ENCODE measurements around the gene SSNA1. TPM values are rescaled to one million over a fixed set of nuclear protein-coding genes. Genes with fewer than 3 reads are reported as not detected.
A peak's percentile ranks its signal among the peaks of the same experiment; 100 is the strongest.
"Not testable (repeated sequence)": the region's sequence is repeated elsewhere in the genome, so short reads cannot be mapped to it uniquely, and the experiment has no call there.

Gene SSNA1
- total RNA-seq, 2 experiments from 2014 or later, result 48.2 to 49.9 TPM

DNA sequence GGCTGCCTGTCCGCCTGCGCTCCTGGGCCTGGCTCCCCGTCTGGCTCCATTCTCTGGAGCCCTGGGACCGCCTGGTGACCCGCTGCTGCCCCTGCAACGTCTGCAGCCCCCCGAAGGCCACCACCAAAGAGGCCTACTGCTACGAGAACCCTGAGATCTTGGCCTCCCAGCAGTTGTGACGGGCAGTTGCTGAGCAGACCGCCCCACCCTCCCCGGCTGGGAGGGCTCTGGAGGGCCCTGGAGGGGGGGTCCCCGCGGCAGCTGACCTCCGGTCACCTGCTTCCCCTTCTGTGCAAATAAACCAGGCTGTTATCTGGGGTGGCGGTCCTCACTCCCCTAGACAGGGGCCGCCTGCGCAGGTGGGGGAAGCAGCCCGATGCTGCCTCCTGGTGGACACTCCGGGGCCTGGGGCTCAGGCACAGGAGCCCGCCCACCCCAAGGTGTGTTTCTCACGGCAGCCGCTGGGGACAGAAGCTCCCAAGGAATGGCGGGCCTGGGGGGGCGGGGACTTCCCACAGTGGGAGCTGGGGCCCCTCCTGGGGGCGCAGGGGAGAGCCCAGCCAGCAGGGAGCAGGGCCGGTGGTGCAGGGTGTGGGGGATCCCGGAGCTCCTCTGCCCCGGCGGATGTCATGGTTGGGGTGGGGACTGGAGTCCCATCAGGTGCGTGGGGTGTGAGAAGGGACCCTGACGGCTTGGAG lies 47.9 kb downstream of the SSNA1 start:
- H3K27me3 Mint-ChIP-seq (ENCODE audit: low read depth), result no peaks in the 10 kb centered on the region
- H3K36me3 Mint-ChIP-seq (ENCODE audit: low read depth), result peaks cover 5% of the 10 kb centered on the region
- CTCF ChIA-PET, result interaction anchor here (0.6 to 2.6 kb wide), 27 partner anchors 9 to 697 kb away, joined by 3 to 22 read pairs (median 4); partner anchors contain the start of genes ANAPC2, NELFB, RNF208 and RNF224
- peak; percentile 94 for DNase-seq
- intact Hi-C loops (cut with micrococcal nuclease), result loop anchor here (1.0 to 5.0 kb wide), 2 partner anchors 118 to 189 kb away; partner anchors contain the start of gene NPDC1
- H3K4me3 Mint-ChIP-seq, result no peak overlapping the region
- peaks cover 23% of the 10 kb centered on the region for H3K4me1 Mint-ChIP-seq (ENCODE audit: low read depth)
- H3K9me3 Mint-ChIP-seq, result no peaks in the 10 kb centered on the region
- H3K27ac Mint-ChIP-seq, result no peak overlapping the region

DNA sequence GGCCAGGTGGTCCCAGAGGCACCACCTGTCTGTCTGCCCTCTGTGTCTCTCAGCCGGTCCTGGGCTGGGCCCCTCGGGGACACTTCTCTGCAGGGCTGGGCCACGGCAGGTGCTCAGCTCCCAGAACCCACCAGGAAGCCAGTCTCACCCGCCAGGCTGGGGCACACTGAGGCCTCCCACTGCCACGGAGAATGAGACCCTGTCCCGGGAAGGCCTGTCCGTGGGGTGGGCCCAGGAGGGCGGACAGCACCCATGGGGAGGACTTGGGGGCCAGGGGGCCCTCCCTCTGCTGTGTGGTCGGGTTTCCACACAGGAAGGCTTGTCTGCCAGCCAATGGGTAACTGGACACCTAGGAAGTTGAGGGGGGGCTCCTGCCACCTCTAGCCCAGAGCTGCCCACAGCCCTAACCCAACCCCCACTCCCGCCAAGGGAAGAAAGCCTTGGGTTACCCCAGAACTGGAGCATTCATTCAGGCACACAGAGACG lies 48.5 kb downstream of the SSNA1 start:
- Mint-ChIP-seq H3K4me3 (no peak overlapping the region), H3K27ac (no peak overlapping the region), H3K4me1 (ENCODE audit: low read depth) (peaks cover 23% of the 10 kb centered on the region), H3K36me3 (ENCODE audit: low read depth) (peaks cover 8% of the 10 kb centered on the region), H3K27me3 (ENCODE audit: low read depth) (no peaks in the 10 kb centered on the region), H3K9me3 (no peaks in the 10 kb centered on the region)
- intact Hi-C loops (cut with micrococcal nuclease), result loop anchor here (1.0 to 5.0 kb wide), 2 partner anchors 119 to 190 kb away; partner anchors contain the start of gene NPDC1
- no peak for DNase-seq
- CTCF ChIA-PET, result interaction anchor here (0.7 to 2.6 kb wide), 26 partner anchors 10 to 698 kb away, joined by 3 to 22 read pairs (median 4); partner anchors contain the start of genes ANAPC2, NELFB, RNF208 and RNF224

DNA sequence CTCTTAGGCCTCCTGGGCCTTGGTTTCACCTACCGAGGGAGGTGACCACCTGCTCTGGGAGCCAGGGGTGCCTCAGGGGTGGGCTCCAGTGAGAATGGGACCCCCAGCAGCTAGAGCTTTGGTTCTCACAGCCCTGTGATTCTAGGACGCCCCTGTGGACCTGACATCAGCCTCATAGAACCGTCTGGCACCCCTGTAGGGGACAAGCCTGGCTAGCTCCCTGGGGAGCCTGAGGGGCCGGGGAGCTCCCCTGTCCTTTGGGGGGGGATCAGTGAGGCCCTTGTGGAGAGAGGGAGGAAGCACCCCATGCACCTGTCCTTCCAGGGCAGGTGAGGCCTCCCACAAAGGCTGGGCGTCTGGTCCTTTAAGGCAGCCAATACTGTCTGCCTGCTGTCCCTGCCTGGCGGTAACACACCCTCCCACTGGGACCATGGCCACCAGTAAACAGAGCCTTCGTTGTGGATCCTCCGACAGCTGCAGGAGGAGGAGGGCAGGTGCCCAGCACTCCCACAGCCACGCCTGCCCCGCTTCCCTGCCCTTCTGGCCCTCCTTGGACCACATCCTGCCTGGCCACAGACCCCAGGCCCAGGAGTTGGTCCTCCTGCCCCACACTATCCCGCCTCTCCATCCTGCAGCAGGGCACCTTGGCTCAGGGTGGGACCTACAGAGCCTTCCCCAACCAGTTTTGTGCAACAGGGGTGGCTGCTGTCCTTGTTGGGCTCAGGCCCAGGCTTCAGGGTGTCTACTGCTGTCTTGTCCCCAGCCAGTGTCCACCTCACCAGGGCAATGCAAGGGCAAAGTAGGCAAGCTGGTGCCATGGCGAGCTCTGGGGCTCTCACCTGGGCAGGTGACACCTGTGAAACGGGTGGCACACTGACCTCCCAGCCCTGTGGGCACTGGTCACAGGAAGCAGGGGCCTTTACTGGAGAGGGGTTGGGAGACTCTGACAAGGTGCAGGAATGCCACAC lies 49.6 kb downstream of the SSNA1 start:
- CTCF ChIA-PET, result interaction anchor here (0.6 to 2.6 kb wide), 8 partner anchors 9 to 142 kb away, joined by 3 to 17 read pairs (median 4); partner anchors contain the start of genes RNF208 and RNF224
- Mint-ChIP-seq H3K27me3 (ENCODE audit: low read depth) (no peaks in the 10 kb centered on the region), H3K36me3 (ENCODE audit: low read depth) (peaks cover 18% of the 10 kb centered on the region), H3K4me3 (no peak overlapping the region), H3K27ac (no peak overlapping the region), H3K4me1 (ENCODE audit: low read depth) (peaks cover 33% of the 10 kb centered on the region), H3K9me3 (no peaks in the 10 kb centered on the region)
- no peak for DNase-seq
- intact Hi-C loops (cut with micrococcal nuclease), result loop anchor here (5.0 kb wide), 1 partner anchor 191 kb away; the partner anchor contains the start of gene NPDC1

DNA sequence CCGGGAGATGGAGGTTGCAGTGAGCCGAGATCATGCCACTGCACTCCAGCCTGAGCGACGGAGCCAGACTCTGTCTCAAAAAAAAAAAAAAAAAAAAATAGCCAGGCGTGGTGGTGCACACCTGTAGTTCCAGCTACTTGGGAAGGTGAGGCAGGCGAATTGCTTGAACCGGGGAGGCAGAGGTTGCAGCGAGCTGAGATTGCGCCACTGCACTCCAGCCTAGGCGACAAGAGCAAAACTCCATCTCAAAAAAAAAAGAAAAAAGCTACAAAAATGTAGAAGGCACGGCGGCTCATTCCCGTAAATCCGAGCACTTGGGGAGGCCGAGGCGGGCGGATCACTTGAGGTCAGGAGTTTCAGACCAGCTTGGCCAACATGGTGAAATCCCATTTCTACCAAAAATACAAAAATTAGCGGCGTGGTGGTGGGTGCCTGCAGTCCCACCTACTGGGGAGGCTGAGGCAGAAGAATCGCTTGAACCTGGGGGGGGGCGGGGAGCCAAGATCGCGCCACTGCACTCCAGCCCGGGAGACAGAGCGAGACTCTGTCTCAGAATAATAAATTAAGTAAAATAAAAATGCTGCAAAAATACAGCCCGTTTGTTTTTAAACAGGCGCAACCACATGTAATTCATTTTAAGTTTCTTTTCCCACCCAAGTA lies 51.2 kb downstream of the SSNA1 start:
- H3K4me1 Mint-ChIP-seq (ENCODE audit: low read depth), result peaks cover 37% of the 10 kb centered on the region
- peaks cover 22% of the 10 kb centered on the region for H3K36me3 Mint-ChIP-seq (ENCODE audit: low read depth)
- not testable (repeated sequence) for H3K9me3 Mint-ChIP-seq; DNase-seq; H3K27me3 Mint-ChIP-seq (ENCODE audit: low read depth)
- peak overlapping the region; percentile 61 for H3K27ac Mint-ChIP-seq
- CTCF ChIA-PET, result interaction anchor here (0.6 to 1.9 kb wide), 3 partner anchors 13 to 181 kb away, joined by 3 to 7 read pairs (median 5); partner anchors contain the start of gene RNF224
- intact Hi-C loops (cut with micrococcal nuclease), result loop anchor here (5.0 to 10.0 kb wide), 5 partner anchors 37 to 827 kb away; partner anchors contain the start of genes ANAPC2, ENTR1, NPDC1 and PMPCA
- H3K4me3 Mint-ChIP-seq, result peak overlapping the region; percentile 75

Small RNAs within 50 kb of the gene (microRNA-seq; reads per million reads assigned to microRNA genes)
- not detected for gene MIR3621 (ENCODE audit: borderline microRNAs expressed, borderline replicate concordance)

Other genes with a start within 250 kb of the SSNA1 start
- 10 to 100 TPM; 44.0 to 47.8 TPM for gene FBXW5, start 243.9 kb upstream of the SSNA1 start, total RNA-seq
- under 1 TPM in 1 of 2 experiments, not detected in 1; 0.83 TPM for gene C8G, start 243.4 kb upstream of the SSNA1 start, total RNA-seq
- 1 to 10 TPM; 1.1 to 1.9 TPM for gene LCN12, start 236.4 kb upstream of the SSNA1 start, total RNA-seq
- not detected for gene PTGDS, start 211.2 kb upstream of the SSNA1 start, total RNA-seq
- gene LCNL1, start 205.7 kb upstream of the SSNA1 start, total RNA-seq, result not detected
- gene PAXX, start 196.3 kb upstream of the SSNA1 start, total RNA-seq, result 10 to 100 TPM; 75.9 to 76.8 TPM
- gene CLIC3, start 192.1 kb upstream of the SSNA1 start, total RNA-seq, result not detected
- 1 to 10 TPM; 4.1 to 4.7 TPM for gene ABCA2, start 160.4 kb upstream of the SSNA1 start, total RNA-seq
- not detected for gene FUT7, start 156.6 kb upstream of the SSNA1 start, total RNA-seq
- 10 to 100 TPM; 14.2 to 15.9 TPM for gene NPDC1, start 142.5 kb upstream of the SSNA1 start, total RNA-seq
- not detected for gene ENTPD2, start 134.6 kb upstream of the SSNA1 start, total RNA-seq
- gene SAPCD2, start 118.1 kb upstream of the SSNA1 start, total RNA-seq, result 1 to 10 TPM; 3.8 to 3.9 TPM
- gene UAP1L1, start 111.2 kb upstream of the SSNA1 start, total RNA-seq, result 1 to 10 TPM; 2.6 to 3.4 TPM
- 10 to 100 TPM; 18.7 to 18.9 TPM for gene MAN1B1, start 101.7 kb upstream of the SSNA1 start, total RNA-seq
- gene DPP7, start 73.9 kb upstream of the SSNA1 start, total RNA-seq, result 100 to 1,000 TPM; 162 to 167 TPM
- gene GRIN1, start 49.5 kb upstream of the SSNA1 start, total RNA-seq, result under 1 TPM in 1 of 2 experiments, not detected in 1; 0.35 TPM
- not detected for gene LRRC26, start 18.6 kb upstream of the SSNA1 start, total RNA-seq
- gene TMEM210, start 16.6 kb upstream of the SSNA1 start, total RNA-seq, result not detected
- gene ANAPC2, start 116 bp upstream of the SSNA1 start, total RNA-seq, result 10 to 100 TPM; 34.8 to 36.6 TPM
- gene TPRN, start 12.1 kb downstream of the SSNA1 start, total RNA-seq, result 1 to 10 TPM; 2.1 to 2.6 TPM
- gene TMEM203, start 17.0 kb downstream of the SSNA1 start, total RNA-seq, result 10 to 100 TPM; 21.8 to 23.2 TPM
- gene NDOR1, start 17.0 kb downstream of the SSNA1 start, total RNA-seq, result 10 to 100 TPM; 25.3 to 26.1 TPM
- gene RNF208, start 33.6 kb downstream of the SSNA1 start, total RNA-seq, result 1 to 10 TPM; 4.9 to 5.0 TPM
- gene CYSRT1, start 36.5 kb downstream of the SSNA1 start, total RNA-seq, result under 1 TPM; 0.17 to 0.26 TPM
- gene RNF224, start 38.8 kb downstream of the SSNA1 start, total RNA-seq, result not detected
- gene SLC34A3, start 42.2 kb downstream of the SSNA1 start, total RNA-seq, result not detected
- 100 to 1,000 TPM; 193 to 196 TPM for gene TUBB4B, start 52.6 kb downstream of the SSNA1 start, total RNA-seq
- gene STPG3, start 62.6 kb downstream of the SSNA1 start, total RNA-seq, result not detected
- 10 to 100 TPM; 47.0 to 47.1 TPM for gene NELFB, start 66.7 kb downstream of the SSNA1 start, total RNA-seq
- gene TOR4A, start 89.0 kb downstream of the SSNA1 start, total RNA-seq, result 1 to 10 TPM in 1 of 2 experiments, under 1 TPM in 1; 0.93 to 1.1 TPM
- gene NRARP, start 113.6 kb downstream of the SSNA1 start, total RNA-seq, result 1 to 10 TPM; 1.8 to 2.2 TPM
- 10 to 100 TPM; 11.2 to 12.7 TPM for gene EXD3, start 234.5 kb downstream of the SSNA1 start, total RNA-seq
- gene NOXA1, start 234.7 kb downstream of the SSNA1 start, total RNA-seq, result 1 to 10 TPM; 1.0 to 1.2 TPM

Data from activated naive CD4-positive, alpha-beta T cell treated with anti-CD3 and anti-CD28 coated beads for 36 hours (primary cell).